WTC11 (cell line): ENCODE measurements around the gene NIPA2.
"Not testable (repeated sequence)": the region's sequence is repeated elsewhere in the genome, so short reads cannot be mapped to it uniquely, and the experiment has no call there.

Source experiments
- CBFB ChIP-seq: sonication (generic); formaldehyde crosslinking; IDR thresholded peaks from 2 replicates; pipeline ENCODE4 v1.8.1; 2022; ENCODE audit warnings: mild to moderate bottlenecking, low read depth, missing genetic modification reagents
- CTCF ChIP-seq: fragments of 200-600 bp; IDR thresholded peaks from 2 replicates; pipeline ENCODE4 v1.8.0; 2022; ENCODE audit warnings: antibody characterized with exemption
- ZNF423 ChIP-seq: fragments of 250-450 bp; sonication (Bioruptor Pico); IDR thresholded peaks from 2 replicates; pipeline ENCODE4 v2.1.2; 2022; ENCODE audit warnings: mild to moderate bottlenecking, moderate library complexity
- TF ChIP-seq, protein P1 (sequence below): fragments of 250-450 bp; sonication (Bioruptor Pico); conservative IDR thresholded peaks from 2 replicates; pipeline ENCODE4 v1.9.0; 2021; ENCODE audit warnings: mild to moderate bottlenecking
- TF ChIP-seq, protein P2 (sequence below): sonication (generic); formaldehyde crosslinking; IDR thresholded peaks from 2 replicates; pipeline ENCODE4 v1.8.1; 2023; ENCODE audit warnings: mild to moderate bottlenecking, missing genetic modification reagents

- not testable (repeated sequence) for TF ChIP-seq CBFB (CRISPR knock-in tag); CTCF; ZNF423 (CRISPR knock-in tag)
- TF ChIP-seq, protein P1, sequence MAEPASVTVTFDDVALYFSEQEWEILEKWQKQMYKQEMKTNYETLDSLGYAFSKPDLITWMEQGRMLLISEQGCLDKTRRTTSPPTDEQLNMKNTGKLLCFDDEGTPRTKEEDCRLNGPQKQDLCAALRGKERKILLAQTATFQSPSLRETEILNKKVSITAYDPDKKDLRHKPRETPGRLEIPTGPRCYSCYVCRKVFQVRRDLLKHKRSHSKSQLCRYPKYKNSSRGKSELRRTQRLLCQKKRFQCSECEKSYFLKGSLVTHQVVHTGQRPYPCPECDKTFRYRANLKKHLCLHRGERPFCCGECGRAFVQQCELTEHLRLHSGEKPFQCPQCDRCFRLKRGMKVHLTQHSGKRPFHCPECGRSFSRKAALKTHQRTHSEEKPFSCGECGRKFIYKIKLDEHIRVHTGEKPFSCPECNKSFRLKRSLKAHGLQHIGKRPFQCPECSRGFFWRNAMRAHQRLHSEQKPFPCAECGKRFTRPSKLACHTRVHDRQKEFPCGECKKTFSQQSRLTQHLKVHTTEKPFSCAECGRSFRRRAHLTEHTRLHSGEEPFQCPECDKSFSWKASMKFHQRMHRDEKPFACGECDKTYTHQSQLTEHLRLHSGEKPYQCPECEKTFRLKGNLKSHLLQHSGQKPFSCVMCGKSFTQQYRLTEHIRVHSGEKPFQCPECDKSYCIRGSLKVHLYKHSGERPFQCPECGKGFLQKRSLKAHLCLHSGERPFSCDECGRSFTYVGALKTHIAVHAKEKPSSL, result not testable (repeated sequence)
- TF ChIP-seq, protein P2, sequence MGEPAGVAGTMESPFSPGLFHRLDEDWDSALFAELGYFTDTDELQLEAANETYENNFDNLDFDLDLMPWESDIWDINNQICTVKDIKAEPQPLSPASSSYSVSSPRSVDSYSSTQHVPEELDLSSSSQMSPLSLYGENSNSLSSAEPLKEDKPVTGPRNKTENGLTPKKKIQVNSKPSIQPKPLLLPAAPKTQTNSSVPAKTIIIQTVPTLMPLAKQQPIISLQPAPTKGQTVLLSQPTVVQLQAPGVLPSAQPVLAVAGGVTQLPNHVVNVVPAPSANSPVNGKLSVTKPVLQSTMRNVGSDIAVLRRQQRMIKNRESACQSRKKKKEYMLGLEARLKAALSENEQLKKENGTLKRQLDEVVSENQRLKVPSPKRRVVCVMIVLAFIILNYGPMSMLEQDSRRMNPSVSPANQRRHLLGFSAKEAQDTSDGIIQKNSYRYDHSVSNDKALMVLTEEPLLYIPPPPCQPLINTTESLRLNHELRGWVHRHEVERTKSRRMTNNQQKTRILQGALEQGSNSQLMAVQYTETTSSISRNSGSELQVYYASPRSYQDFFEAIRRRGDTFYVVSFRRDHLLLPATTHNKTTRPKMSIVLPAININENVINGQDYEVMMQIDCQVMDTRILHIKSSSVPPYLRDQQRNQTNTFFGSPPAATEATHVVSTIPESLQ (CRISPR knock-in tag), result not testable (repeated sequence)
Measured at GRCh38 chr15:22803006-22803405, 35.5 kb upstream of the NIPA2 start.
